H9 (cell line): ENCODE measurements around the gene WWC1. TPM values are rescaled to one million over a fixed set of nuclear protein-coding genes. Genes with fewer than 3 reads are reported as not detected.

Experiments used
- DNase-seq: peaks from one replicate; pipeline ENCODE4 v3.0.0-alpha.2; 2017
- H2AFZ ChIP-seq: one replicate; pipeline ENCODE4 v1.6.1; 2013; ENCODE audit warnings: mild to moderate bottlenecking, low read length, control low read depth, moderate library complexity
- H2AK5ac ChIP-seq: 2 replicates; pipeline ENCODE4 v1.6.1; 2013; ENCODE audit warnings: low read length, control low read depth, mixed read lengths; ENCODE audit not compliant: insufficient read length
- H2BK120ac ChIP-seq: one replicate; pipeline ENCODE4 v1.6.1; 2013; ENCODE audit warnings: low read depth, mild to moderate bottlenecking, low read length, control low read depth, inconsistent platforms; ENCODE audit not compliant: poor library complexity, severe bottlenecking
- H2BK12ac ChIP-seq: 2 replicates; pipeline ENCODE4 v1.6.1; 2013; ENCODE audit warnings: low read length, control low read depth, mixed read lengths, low read depth; ENCODE audit not compliant: insufficient read length
- H2BK15ac ChIP-seq: 2 replicates; pipeline ENCODE4 v1.6.1; 2013; ENCODE audit warnings: low read depth, low read length, control low read depth
- H2BK20ac ChIP-seq: one replicate; pipeline ENCODE4 v1.6.1; 2013; ENCODE audit warnings: low read depth, mild to moderate bottlenecking, low read length, control low read depth, inconsistent platforms; ENCODE audit not compliant: poor library complexity, severe bottlenecking
- H2BK5ac ChIP-seq: 2 replicates; pipeline ENCODE4 v1.6.1; 2013; ENCODE audit warnings: low read length, control low read depth, mixed read lengths; ENCODE audit not compliant: insufficient read length
- H3K14ac ChIP-seq: 2 replicates; pipeline ENCODE4 v1.6.1; 2013; ENCODE audit warnings: low read length, control low read depth; ENCODE audit not compliant: insufficient read depth
- H3K18ac ChIP-seq: 2 replicates; pipeline ENCODE4 v1.6.1; 2013; ENCODE audit warnings: low read depth, mild to moderate bottlenecking, mixed read lengths, low read length, control low read depth; ENCODE audit not compliant: insufficient read length
- H3K23ac ChIP-seq: 2 replicates; pipeline ENCODE4 v1.6.1; 2013; ENCODE audit warnings: low read length, control low read depth, mixed read lengths, low read depth; ENCODE audit not compliant: insufficient read length
- H3K23me2 ChIP-seq: 2 replicates; pipeline ENCODE4 v1.6.1; 2013; ENCODE audit warnings: low read depth, mild to moderate bottlenecking, mixed read lengths, low read length, control low read depth; ENCODE audit not compliant: insufficient read length, poor library complexity, severe bottlenecking
- H3K27ac ChIP-seq: 2 replicates; pipeline ENCODE4 v1.5.1; 2013; ENCODE audit warnings: low read length, control low read depth, mixed read lengths, low read depth; ENCODE audit not compliant: insufficient read length
- H3K27me3 ChIP-seq: 2 replicates; pipeline ENCODE4 v1.6.1; 2013; ENCODE audit warnings: low read length, control low read depth, inconsistent platforms; ENCODE audit not compliant: insufficient read depth
- H3K4ac ChIP-seq: 2 replicates; pipeline ENCODE4 v1.6.1; 2013; ENCODE audit warnings: low read depth, mild to moderate bottlenecking, control low read depth, inconsistent platforms, low read length, moderate library complexity
- H3K4me1 ChIP-seq: 2 replicates; pipeline ENCODE4 v1.6.1; 2013; ENCODE audit warnings: low read length, control low read depth, inconsistent platforms; ENCODE audit not compliant: insufficient read depth
- H3K4me2 ChIP-seq: 2 replicates; pipeline ENCODE4 v1.6.1; 2013; ENCODE audit warnings: low read length, control low read depth, mixed read lengths; ENCODE audit not compliant: insufficient read length, insufficient read depth
- H3K56ac ChIP-seq: 2 replicates; pipeline ENCODE4 v1.6.1; 2013; ENCODE audit warnings: low read depth, mild to moderate bottlenecking, mixed read lengths, low read length, control low read depth; ENCODE audit not compliant: insufficient read length
- H3K79me1 ChIP-seq: 2 replicates; pipeline ENCODE4 v1.6.1; 2013; ENCODE audit warnings: low read depth, mild to moderate bottlenecking, moderate library complexity, low read length, control low read depth, inconsistent platforms; ENCODE audit not compliant: insufficient read depth, poor library complexity, severe bottlenecking
- H3K79me2 ChIP-seq: 2 replicates; pipeline ENCODE4 v1.6.1; 2013; ENCODE audit warnings: low read length, control low read depth, inconsistent platforms; ENCODE audit not compliant: insufficient read depth
- H3K9ac ChIP-seq: 2 replicates; pipeline ENCODE4 v1.6.1; 2013; ENCODE audit warnings: low read length, control low read depth, mixed read lengths; ENCODE audit not compliant: insufficient read length; ENCODE audit errors: extremely low read depth
- H3K9me3 ChIP-seq: one replicate; pipeline ENCODE4 v1.6.1; 2013; ENCODE audit warnings: low read depth, low read length, inconsistent platforms; ENCODE audit not compliant: control insufficient read depth
- H3T11ph ChIP-seq: one replicate; pipeline ENCODE4 v1.6.1; 2013; ENCODE audit warnings: mild to moderate bottlenecking, low read length, control low read depth, inconsistent platforms
- H4K20me1 ChIP-seq: one replicate; pipeline ENCODE4 v1.6.1; 2013; ENCODE audit not compliant: control insufficient read depth, insufficient read length, insufficient read depth
- H4K5ac ChIP-seq: 2 replicates; pipeline ENCODE4 v1.6.1; 2013; ENCODE audit warnings: low read depth, mild to moderate bottlenecking, mixed read lengths, low read length, control low read depth; ENCODE audit not compliant: insufficient read length
- H4K8ac ChIP-seq: replicated peaks from 2 replicates; pipeline ENCODE4 v1.6.1; 2013; ENCODE audit warnings: low read length, control low read depth, mixed read lengths, low read depth; ENCODE audit not compliant: insufficient read length
- H4K91ac ChIP-seq: 2 replicates; pipeline ENCODE4 v1.6.1; 2013; ENCODE audit warnings: low read depth, mild to moderate bottlenecking, moderate library complexity, mixed read lengths, low read length, control low read depth; ENCODE audit not compliant: insufficient read length
- H3K27ac Mint-ChIP-seq, 3 experiments: 2 replicates in 2 of 3; 3 replicates in 1 of 3; pipeline ENCODE4 v1.8.0; 2020 to 2021; ENCODE audit warnings: mixed read lengths in 3 of 3, mild to moderate bottlenecking in 1 of 3, moderate library complexity in 1 of 3
- H3K27me3 Mint-ChIP-seq: 2 replicates; pipeline ENCODE4 v1.8.0; 2021; ENCODE audit warnings: low read depth, mild to moderate bottlenecking, moderate library complexity, mixed read lengths
- H3K36me3 Mint-ChIP-seq, 3 experiments: 2 replicates in 2 of 3; 3 replicates in 1 of 3; pipeline ENCODE4 v1.8.0; 2020 to 2021; ENCODE audit warnings: low read depth in 3 of 3, mixed read lengths in 3 of 3; ENCODE audit not compliant: insufficient read depth in 1 of 3
- H3K4me1 Mint-ChIP-seq, 2 experiments: 2 replicates each; pipeline ENCODE4 v1.8.0; 2020; ENCODE audit warnings: mixed read lengths in 2 of 2
- H3K4me3 Mint-ChIP-seq, 2 experiments: 2 replicates in 1 of 2; 3 replicates in 1 of 2; pipeline ENCODE4 v1.8.0; 2020 to 2021; ENCODE audit warnings: mild to moderate bottlenecking in 2 of 2, mixed read lengths in 2 of 2, moderate library complexity in 1 of 2
- H3K9me3 Mint-ChIP-seq, 2 experiments: 2 replicates in 1 of 2; 3 replicates in 1 of 2; pipeline ENCODE4 v1.8.0; 2020; ENCODE audit warnings: mild to moderate bottlenecking in 2 of 2, mixed read lengths in 2 of 2, moderate library complexity in 1 of 2
- CTCF ChIP-seq: fragments of 200-600 bp; sonication (generic); conservative IDR thresholded peaks from 3 replicates; pipeline ENCODE4 v1.8.0; 2021; ENCODE audit warnings: antibody characterized with exemption, mild to moderate bottlenecking
- WGBS: extraction: QIAGEN DNeasy Blood & Tissue Kit; methylation state at CpG from one replicate; pipeline ENCODE4 v1.1.7; 2013; ENCODE audit warnings: missing lambda C conversion rate, low lambda C conversion rate, mixed read lengths; ENCODE audit not compliant: insufficient read length; ENCODE audit errors: extremely low coverage; 5-methylcytosine and 5-hydroxymethylcytosine counted together
- total RNA-seq: library from RNA; stranded (reverse); gene quantifications from 2 replicates; pipeline ENCODE4 v1.2.1, GENCODE V29; 2021

Gene WWC1
- total RNA-seq, 1 experiment from 2014 or later: 28.2 TPM

DNA sequence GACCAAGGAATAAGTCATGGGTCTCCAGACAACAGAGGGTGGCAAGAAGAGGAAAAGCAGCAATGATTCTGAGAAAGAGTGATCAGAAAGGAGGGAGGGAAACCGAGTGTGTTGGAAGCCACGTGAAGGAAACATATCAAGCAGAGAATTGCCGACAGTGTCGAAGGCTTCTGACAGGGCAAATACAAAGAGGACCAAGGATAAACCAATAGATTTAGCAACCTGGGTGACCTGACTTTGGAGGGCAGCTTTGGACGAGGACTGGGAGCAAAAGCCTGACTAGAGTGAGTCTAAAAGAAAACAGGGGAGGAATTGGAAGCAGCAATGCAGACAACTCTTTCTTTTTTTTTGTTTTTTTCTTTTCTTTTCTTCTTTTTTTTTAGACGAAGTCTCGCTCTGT lies 83.8 kb downstream of the WWC1 start:
- H2BK120ac ChIP-seq: no peak overlapping the region
- H4K5ac ChIP-seq: no peak overlapping the region
- H3K9ac ChIP-seq: no peak overlapping the region
- no peaks in the 10 kb centered on the region for H3K27me3 Mint-ChIP-seq
- H3K9me3 ChIP-seq: no peaks in the 10 kb centered on the region
- no peak overlapping the region for H4K91ac ChIP-seq
- no peak overlapping the region for H2BK12ac ChIP-seq
- no peak overlapping the region for H2AFZ ChIP-seq
- H3K4me1 ChIP-seq: no peaks in the 10 kb centered on the region
- H3K79me1 ChIP-seq: no peaks in the 10 kb centered on the region
- no peak overlapping the region for H2BK20ac ChIP-seq
- H3K4me2 ChIP-seq: no peak overlapping the region
- H3K4me3 Mint-ChIP-seq: no peak overlapping the region
- no peaks in the 10 kb centered on the region for H4K20me1 ChIP-seq
- H4K8ac ChIP-seq: no peak overlapping the region
- no peak overlapping the region for H3K14ac ChIP-seq
- no peak overlapping the region for H3K56ac ChIP-seq
- H3K4me1 Mint-ChIP-seq: peaks cover 0 to 9% of the 10 kb centered on the region in 2 experiments; a peak in 1 of 4 replicates
- no peak overlapping the region for H3T11ph ChIP-seq
- H3K27me3 ChIP-seq: no peaks in the 10 kb centered on the region
- WGBS: no CpG with 5 or more reads among the region's 7 CpGs
- no peak overlapping the region for H3K4ac ChIP-seq
- no peak overlapping the region for H2BK15ac ChIP-seq
- no peaks in the 10 kb centered on the region for H3K23me2 ChIP-seq
- H3K18ac ChIP-seq: no peak overlapping the region
- H3K23ac ChIP-seq: no peak overlapping the region
- H3K79me2 ChIP-seq: no peaks in the 10 kb centered on the region
- no peak for DNase-seq
- no peak overlapping the region for H3K27ac Mint-ChIP-seq
- no peak for TF ChIP-seq CTCF
- H2AK5ac ChIP-seq: no peak overlapping the region
- H3K27ac ChIP-seq: no peak overlapping the region
- 0 out of 7 replicates have a peak, but pooled peaks cover 0 to 4% (median 0%) of the 10 kb centered on the region in 3 experiments for H3K36me3 Mint-ChIP-seq
- no peak overlapping the region for H2BK5ac ChIP-seq
- H3K9me3 Mint-ChIP-seq: no peaks in the 10 kb centered on the region
